Epithelial cell of prostate (primary cell): Measurements from ENCODE around the gene CCR2.
"Not testable (repeated sequence)": the region's sequence is repeated elsewhere in the genome, so short reads cannot be mapped to it uniquely, and the experiment has no call there.

Experiments
- DNase-seq: peaks from one replicate; pipeline ENCODE4 v3.0.0-alpha.2; 2011; ENCODE audit warnings: low read depth, low spot score
- H3K27ac ChIP-seq: fragments of 450-650 bp; 2 replicates; pipeline ENCODE4 v1.5.1; 2017; ENCODE audit warnings: mild to moderate bottlenecking

The CCR2 gene

DNA sequence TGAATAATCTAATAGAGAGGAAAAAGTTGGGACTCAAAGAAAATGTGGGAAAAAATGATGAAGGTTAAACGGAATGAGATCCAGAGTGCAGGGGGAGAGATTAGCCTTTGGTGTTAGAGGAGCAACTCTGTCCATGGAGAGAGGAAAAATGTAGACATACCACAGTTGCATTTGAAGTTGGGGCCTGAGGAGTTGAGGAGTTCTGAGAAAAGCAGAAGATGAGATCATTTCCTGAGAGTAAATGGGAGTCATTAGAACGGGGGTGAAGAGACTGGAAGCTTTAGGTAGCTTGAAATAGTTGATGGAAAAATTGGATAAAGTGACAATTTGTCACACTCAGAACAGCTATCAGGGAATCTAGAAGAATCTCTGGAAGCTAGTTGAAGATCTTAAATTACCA is 45.6 kb downstream of the CCR2 start:
- no peak for DNase-seq
- no peak overlapping the region for H3K27ac ChIP-seq

DNA sequence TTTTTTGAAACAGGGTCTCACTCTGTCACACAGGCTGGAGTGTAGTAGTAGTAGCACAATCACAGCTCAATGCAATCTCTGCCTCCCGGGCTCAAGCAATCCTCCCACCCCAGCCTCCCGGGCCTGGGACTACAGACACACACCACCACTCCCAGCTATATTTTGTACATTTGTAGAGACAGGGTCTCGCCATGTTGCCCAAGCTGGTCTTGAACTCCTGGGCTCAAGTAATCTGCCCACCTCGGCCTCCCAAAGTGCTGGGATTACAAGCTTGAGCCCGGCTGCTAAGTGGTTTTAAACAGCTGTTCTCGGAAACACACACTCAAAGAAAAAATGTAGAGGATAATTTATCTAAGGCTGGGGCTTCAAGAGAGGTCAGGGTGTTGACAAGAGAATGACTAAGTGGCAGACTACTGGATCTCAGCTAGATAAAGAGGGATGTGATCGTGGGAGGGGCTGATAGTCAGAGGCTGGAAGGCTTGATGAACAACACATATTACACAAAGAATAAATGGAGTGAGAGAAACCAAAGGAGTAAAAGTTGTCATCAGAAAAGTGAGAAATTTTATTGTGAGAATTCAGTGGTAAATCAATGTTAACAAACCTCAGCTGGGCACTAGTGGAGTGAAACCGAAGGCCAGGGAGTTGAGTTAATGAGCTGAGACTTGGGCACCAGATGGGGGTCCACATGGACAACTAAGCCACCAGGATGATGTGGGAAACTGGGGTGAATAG is 46.3 kb downstream of the CCR2 start:
- H3K27ac ChIP-seq, result no peak overlapping the region
- no peak for DNase-seq

DNA sequence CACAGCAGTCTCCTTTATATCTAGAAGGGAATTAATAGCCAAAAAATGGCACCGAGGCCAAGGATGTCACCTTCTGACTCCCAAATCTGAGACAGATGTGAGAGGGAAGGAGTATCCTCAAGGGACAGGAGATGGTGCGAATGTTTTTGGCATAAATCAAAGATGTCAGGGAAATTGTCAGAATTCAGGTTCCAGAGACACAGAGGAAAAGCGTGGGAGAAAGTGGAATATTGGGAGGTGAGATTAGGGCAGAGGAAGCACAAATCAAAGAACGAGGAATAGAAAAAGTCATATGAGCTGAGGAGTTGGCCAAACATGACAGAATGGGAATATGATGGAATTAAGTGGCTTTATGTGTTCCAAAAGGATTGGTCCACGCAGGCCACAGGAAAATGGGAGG is 46.9 kb downstream of the CCR2 start:
- H3K27ac ChIP-seq, result no peak overlapping the region
- no peak for DNase-seq

DNA sequence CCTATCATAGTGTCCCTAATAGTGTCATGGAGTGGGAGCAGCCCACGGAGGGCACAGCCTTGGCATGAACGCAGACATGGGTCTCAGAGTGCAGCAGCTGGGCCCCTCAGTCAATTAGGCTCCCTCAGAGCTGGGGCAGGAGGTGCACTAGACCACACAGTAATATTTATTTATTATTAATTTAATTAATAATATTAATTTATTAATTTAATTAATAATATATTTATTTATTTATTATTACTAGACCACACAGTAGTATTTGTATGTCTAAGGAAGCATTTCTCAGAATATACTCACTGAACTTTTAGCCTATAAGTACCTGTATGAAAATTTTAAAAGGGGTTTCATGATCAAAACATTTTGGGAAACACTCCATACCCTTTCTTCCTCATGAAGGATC is 47.7 kb downstream of the CCR2 start:
- H3K27ac ChIP-seq, result no peak overlapping the region
- no peak for DNase-seq

DNA sequence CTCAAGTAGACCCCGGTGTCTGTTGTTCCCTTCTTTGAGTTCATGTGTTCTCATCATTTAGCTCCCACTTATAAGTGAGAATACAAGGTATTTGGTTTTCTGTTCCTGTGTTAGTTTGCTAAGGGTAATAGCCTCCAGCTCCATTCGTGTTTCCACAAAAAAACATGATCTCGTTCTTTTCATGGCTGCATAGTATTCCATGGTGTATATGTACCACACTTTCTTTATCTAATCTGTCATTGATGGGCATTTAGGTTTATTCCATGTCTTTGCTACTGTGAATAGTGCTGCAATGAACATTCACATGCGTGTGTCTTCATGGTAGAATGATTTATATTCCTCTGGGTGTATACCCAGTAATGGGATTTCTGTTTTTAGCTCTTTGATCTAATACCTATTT is 49.0 kb downstream of the CCR2 start:
- not testable (repeated sequence) for H3K27ac ChIP-seq, DNase-seq

DNA sequence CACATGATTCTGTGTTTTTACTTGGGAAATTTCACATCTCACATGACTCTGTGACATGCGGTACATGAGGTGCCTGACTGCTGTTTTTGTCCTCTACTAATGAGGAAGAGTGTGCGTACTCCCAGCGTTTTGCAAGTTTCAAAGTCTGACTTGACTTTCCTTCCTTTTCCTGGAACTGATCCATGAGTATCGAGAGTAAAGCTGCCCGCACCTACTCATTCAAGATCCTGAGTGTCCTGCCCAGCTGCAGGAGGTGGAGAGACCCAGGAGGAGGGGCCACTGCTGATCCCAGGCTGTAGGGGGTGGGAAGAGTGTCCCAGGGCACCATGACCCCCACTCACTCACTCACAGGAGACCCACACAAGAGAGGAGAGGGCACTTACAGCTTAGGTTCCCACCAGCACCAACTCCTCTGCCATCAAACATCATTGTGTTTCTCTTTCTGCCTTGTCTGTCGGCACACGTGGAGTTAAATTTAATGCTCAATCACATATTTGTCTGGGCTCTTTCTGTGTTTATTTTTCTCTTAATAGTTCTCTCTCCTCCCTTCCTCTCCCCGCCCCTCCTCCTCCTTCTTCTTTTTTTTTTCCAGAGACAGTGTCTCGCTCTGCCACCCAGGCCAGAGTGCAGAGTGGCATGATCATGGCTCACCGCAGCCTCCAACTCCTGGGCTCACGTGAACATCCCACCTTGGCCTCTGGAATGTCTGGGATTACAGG is 51.5 kb downstream of the CCR2 start:
- H3K27ac ChIP-seq, result peak overlapping the region; percentile 13
- DNase-seq, result no peak

DNA sequence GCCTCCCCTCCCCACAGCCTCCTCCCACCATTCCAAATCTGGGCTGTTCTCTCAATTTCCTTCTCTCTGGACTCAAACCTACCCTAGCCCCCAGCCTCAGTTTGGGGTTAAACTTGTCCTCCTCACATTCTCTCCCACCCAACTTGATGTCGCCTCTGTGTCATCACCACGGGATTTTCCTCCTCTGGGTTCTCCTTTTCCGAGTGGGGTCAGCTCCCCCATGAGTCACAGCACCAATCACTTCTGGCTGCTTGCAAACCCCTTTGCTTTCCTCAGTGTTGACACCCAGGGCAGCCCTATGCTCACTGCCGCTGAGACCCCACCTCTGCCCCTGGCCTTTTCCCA is 52.5 kb downstream of the CCR2 start:
- no peak for DNase-seq
- H3K27ac ChIP-seq, result no peak overlapping the region

DNA sequence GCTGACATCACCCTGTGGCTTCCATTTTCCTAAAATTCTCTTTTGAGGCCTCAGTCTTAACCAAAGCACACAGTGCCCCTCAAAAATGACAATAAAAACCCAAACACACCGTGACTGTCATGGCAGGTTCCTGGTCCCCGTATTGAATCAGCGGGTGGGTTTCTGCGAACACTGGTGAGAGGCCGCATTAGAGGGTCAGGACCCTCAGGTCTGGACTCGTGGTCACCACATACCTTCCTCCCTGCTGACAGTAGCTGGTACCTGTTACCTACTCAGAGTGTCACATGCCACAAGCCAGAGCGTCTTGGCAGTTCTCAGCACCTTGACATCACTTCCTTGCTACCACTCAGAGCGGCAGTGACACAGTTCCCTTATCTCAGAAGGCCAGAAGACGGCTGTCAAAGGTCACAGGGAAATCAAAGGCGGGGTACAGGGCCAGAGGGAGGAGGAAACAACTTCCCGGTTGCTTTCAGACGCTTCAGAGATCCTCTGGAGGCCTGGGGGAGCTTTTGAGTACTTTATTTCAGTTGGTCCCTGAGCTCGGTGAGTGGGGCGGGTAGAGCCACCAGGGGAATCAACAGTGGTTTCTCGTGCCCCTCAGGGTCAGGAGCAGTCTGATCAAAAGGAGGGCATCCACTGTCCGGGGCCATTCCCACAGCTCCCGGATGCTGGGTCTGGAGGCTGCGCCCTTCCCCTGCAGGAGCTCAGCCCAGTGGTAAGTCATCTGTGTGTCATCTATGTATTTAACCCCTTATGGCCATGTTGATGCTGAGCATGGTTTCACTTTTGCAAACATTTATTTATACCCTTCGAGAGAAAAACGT is 53.1 kb downstream of the CCR2 start, which contains the start of the genes CCR5AS and CCRL2:
TSS of gene CCR5AS (minus strand) at position 279 of the 824 bp plus-strand sequence.
TSS of gene CCRL2 (plus strand) at position 472 of the 824 bp plus-strand sequence. CDS start 821 bp downstream, outside the sequence.
- no peak for DNase-seq
- no peak within 1 kb of the TSS for H3K27ac ChIP-seq

DNA sequence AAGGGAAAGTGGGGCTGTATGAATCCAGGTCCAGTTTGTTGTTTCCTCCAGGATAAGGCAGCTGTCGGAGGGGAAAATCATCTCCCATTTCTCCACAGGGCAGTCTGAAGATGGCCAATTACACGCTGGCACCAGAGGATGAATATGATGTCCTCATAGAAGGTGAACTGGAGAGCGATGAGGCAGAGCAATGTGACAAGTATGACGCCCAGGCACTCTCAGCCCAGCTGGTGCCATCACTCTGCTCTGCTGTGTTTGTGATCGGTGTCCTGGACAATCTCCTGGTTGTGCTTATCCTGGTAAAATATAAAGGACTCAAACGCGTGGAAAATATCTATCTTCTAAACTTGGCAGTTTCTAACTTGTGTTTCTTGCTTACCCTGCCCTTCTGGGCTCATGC is 54.1 kb downstream of the CCR2 start:
- H3K27ac ChIP-seq, result no peak overlapping the region
- no peak for DNase-seq

DNA sequence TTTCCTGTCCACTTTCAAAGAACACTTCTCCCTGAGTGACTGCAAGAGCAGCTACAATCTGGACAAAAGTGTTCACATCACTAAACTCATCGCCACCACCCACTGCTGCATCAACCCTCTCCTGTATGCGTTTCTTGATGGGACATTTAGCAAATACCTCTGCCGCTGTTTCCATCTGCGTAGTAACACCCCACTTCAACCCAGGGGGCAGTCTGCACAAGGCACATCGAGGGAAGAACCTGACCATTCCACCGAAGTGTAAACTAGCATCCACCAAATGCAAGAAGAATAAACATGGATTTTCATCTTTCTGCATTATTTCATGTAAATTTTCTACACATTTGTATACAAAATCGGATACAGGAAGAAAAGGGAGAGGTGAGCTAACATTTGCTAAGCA is 54.9 kb downstream of the CCR2 start:
- no peak overlapping the region for H3K27ac ChIP-seq
- no peak for DNase-seq

DNA sequence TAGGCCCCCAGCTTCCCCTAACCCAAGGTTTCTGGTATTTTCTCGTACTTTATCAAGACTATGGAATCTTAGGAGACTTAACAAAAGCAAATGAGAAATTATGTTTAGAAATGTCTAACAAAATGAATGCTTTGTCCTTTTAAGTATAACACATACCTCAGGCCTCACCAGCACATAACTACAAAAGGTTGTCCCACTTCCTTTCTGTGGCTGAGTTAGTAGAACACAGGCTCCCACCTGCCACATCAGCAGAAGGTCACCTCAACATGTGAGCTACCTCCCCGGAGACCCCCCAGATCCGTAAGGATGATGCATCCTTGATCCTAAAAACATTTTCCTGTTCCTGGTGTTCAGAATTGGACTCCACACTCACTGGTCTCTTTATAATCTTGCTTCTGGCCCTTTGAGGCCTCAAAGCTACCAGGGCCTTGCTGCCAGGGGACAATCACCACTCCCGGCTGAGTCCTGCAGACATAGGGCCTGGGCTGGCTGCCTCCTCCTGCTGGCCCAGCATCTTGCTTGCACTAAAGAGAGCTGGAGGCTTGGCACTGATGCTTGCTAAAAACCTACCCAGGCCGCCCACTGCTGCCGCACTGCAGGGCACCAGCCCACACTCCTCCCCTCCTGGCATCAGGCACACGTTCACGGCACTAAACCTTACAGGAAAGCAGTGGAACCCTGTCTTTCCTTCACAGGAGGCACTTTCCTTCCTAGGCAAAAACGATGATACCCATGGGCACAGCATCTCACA is 56.0 kb downstream of the CCR2 start:
- no peak overlapping the region for H3K27ac ChIP-seq
- DNase-seq, result no peak
